DOHH2 (cell line): ENCODE measurements around the gene CDC42EP3.

ENCODE experiments used
- CTCF ChIP-seq: fragments of 200-600 bp; sonication (generic); IDR thresholded peaks from one replicate; pipeline ENCODE4 v1.5.1; 2014; ENCODE audit warnings: antibody characterized with exemption, mild to moderate bottlenecking, low read depth, low read length; ENCODE audit not compliant: poor library complexity, severe bottlenecking
- EZH2phosphoT487 ChIP-seq: fragments of 200-600 bp; sonication (generic); IDR thresholded peaks from 2 replicates; pipeline ENCODE4 v1.6.1; 2017; ENCODE audit warnings: borderline replicate concordance, mild to moderate bottlenecking, antibody characterized with exemption, low read length, moderate library complexity, mixed read lengths

GRCh38 chr2:37614061-37614738 is 57.2 kb downstream of the CDC42EP3 start:
- TF ChIP-seq EZH2phosphoT487 = no peak
- TF ChIP-seq CTCF = no peak
